Neural cell (in vitro differentiated cells): ENCODE data around the gene MTCL1. TPM values are rescaled to one million over a fixed set of nuclear protein-coding genes. Genes with fewer than 3 reads are reported as not detected.

Source experiments
- H2AFZ ChIP-seq: fragments of 200-600, 300-800 bp; sonication (generic), shearing (Covaris generic); 2 replicates; pipeline ENCODE4 v1.6.0; 2014; ENCODE audit warnings: low read depth, mild to moderate bottlenecking, antibody characterized with exemption, low read length, moderate library complexity
- H3F3A ChIP-seq: fragments of 200-600 bp; shearing (Covaris generic); 2 replicates; pipeline ENCODE4 v1.6.1; 2016; ENCODE audit warnings: mild to moderate bottlenecking, moderate library complexity, mixed read lengths, antibody characterized with exemption, low read length; ENCODE audit not compliant: insufficient read depth, poor library complexity, severe bottlenecking
- H3K27ac ChIP-seq: fragments of 200-600, 300-800 bp; sonication (generic), shearing (Covaris generic); 2 replicates; pipeline ENCODE4 v1.5.1; 2014; ENCODE audit warnings: mild to moderate bottlenecking, low read length, moderate library complexity
- H3K27me3 ChIP-seq: fragments of 300-800, 200-600 bp; sonication (generic), shearing (Covaris generic); 2 replicates; pipeline ENCODE4 v1.6.0; 2014; ENCODE audit warnings: mild to moderate bottlenecking, low read depth, low read length, moderate library complexity; ENCODE audit not compliant: insufficient read depth
- H3K36me3 ChIP-seq: fragments of 300-800, 200-600 bp; sonication (generic), shearing (Covaris generic); 2 replicates; pipeline ENCODE4 v1.5.1; 2014; ENCODE audit warnings: mild to moderate bottlenecking, antibody characterized with exemption, low read length, moderate library complexity; ENCODE audit not compliant: insufficient read depth
- H3K4me2 ChIP-seq: fragments of 300-800, 200-600 bp; sonication (generic), shearing (Covaris generic); 2 replicates; pipeline ENCODE4 v1.6.0; 2014; ENCODE audit warnings: mild to moderate bottlenecking, low read length
- H3K4me3 ChIP-seq: fragments of 300-800, 200-600 bp; sonication (generic), shearing (Covaris generic); 2 replicates; pipeline ENCODE4 v1.5.1; 2014; ENCODE audit warnings: mild to moderate bottlenecking, low read length, moderate library complexity
- H3K79me2 ChIP-seq: fragments of 200-600 bp; shearing (Covaris generic); replicated peaks from 2 replicates; pipeline ENCODE4 v1.6.0; 2014; ENCODE audit warnings: mild to moderate bottlenecking, low read length, moderate library complexity; ENCODE audit not compliant: insufficient read depth
- H3K9ac ChIP-seq: fragments of 300-800, 200-600 bp; sonication (generic), shearing (Covaris generic); 2 replicates; pipeline ENCODE4 v1.6.1; 2016; ENCODE audit warnings: mild to moderate bottlenecking, low read length, mixed read lengths
- H3K9me2 ChIP-seq: fragments of 200-600 bp; shearing (Covaris generic); 2 replicates; pipeline ENCODE4 v1.6.1; 2016; ENCODE audit warnings: mild to moderate bottlenecking, low read length, mixed read lengths; ENCODE audit not compliant: insufficient read depth
- H3K9me3 ChIP-seq: fragments of 200-600, 300-800 bp; sonication (generic), shearing (Covaris generic); 2 replicates; pipeline ENCODE4 v1.6.1; 2016; ENCODE audit warnings: mild to moderate bottlenecking, mixed run types, low read length, moderate library complexity, mixed read lengths
- H4K20me1 ChIP-seq: fragments of 200-600 bp; shearing (Covaris generic); 2 replicates; pipeline ENCODE4 v1.6.1; 2016; ENCODE audit warnings: mild to moderate bottlenecking, mixed run types; ENCODE audit not compliant: insufficient read depth
- CTCF ChIP-seq: fragments of 450-650 bp; IDR thresholded peaks from 2 replicates; pipeline ENCODE4 v1.5.1; 2014; ENCODE audit warnings: antibody characterized with exemption, mild to moderate bottlenecking, moderate library complexity; ENCODE audit not compliant: poor library complexity, severe bottlenecking
- EP300 ChIP-seq: fragments of 450-650 bp; conservative IDR thresholded peaks from 2 replicates; pipeline ENCODE4 v1.6.1; 2014; ENCODE audit warnings: antibody characterized with exemption, mild to moderate bottlenecking, moderate library complexity; ENCODE audit not compliant: poor library complexity, severe bottlenecking
- EZH2 ChIP-seq: fragments of 200-600, 300-800 bp; shearing (Covaris generic), sonication (generic); IDR thresholded peaks from 2 replicates; pipeline ENCODE4 v1.6.1; 2014; ENCODE audit warnings: antibody characterized with exemption, low read length, borderline replicate concordance, mild to moderate bottlenecking; ENCODE audit not compliant: insufficient read depth, poor library complexity, severe bottlenecking
- MXI1 ChIP-seq: fragments of 450-650 bp; conservative IDR thresholded peaks from 2 replicates; pipeline ENCODE4 v1.6.1; 2014; ENCODE audit warnings: antibody characterized with exemption, mild to moderate bottlenecking; ENCODE audit not compliant: poor library complexity, severe bottlenecking
- POLR2AphosphoS5 ChIP-seq: IDR thresholded peaks from 2 replicates; pipeline ENCODE4 v1.6.1; 2012
- RAD21 ChIP-seq: fragments of 450-650 bp; conservative IDR thresholded peaks from 2 replicates; pipeline ENCODE4 v1.6.1; 2014; ENCODE audit warnings: antibody characterized with exemption, mild to moderate bottlenecking, moderate library complexity
- REST ChIP-seq: IDR thresholded peaks from 2 replicates; pipeline ENCODE4 v1.6.1; 2012; ENCODE audit warnings: borderline replicate concordance
- SMC3 ChIP-seq: fragments of 450-650 bp; conservative IDR thresholded peaks from 2 replicates; pipeline ENCODE4 v1.6.1; 2014; ENCODE audit warnings: antibody characterized with exemption, mild to moderate bottlenecking, moderate library complexity; ENCODE audit not compliant: poor library complexity
- TAF1 ChIP-seq: IDR thresholded peaks from 2 replicates; pipeline ENCODE4 v1.6.1; 2012; ENCODE audit warnings: low read depth
- polyA plus RNA-seq: library from polyadenylated mRNA; depleted of rRNA; stranded (reverse); fragments of >200 nt; gene quantifications from 2 replicates; pipeline ENCODE4 v1.2.3, GENCODE V29; 2014

The MTCL1 gene
- polyA plus RNA-seq, 1 donor from 2014 or later, result 20.8 TPM

- Histone ChIP-seq H3K4me3 (no peak overlapping the region), H3K79me2 (no peaks in the 10 kb centered on the region), H4K20me1 (no peaks in the 10 kb centered on the region), H3K9ac (no peak overlapping the region), H3K36me3 (peaks cover 3% of the 10 kb centered on the region), H3K4me2 (no peak overlapping the region), H3K27me3 (no peaks in the 10 kb centered on the region), H3K27ac (no peak overlapping the region), H2AFZ (no peak overlapping the region), H3K9me3 (no peaks in the 10 kb centered on the region), H3F3A (no peaks in the 10 kb centered on the region), H3K9me2 (no peaks in the 10 kb centered on the region)
- no peak for TF ChIP-seq POLR2AphosphoS5
- TF ChIP-seq TAF1, result no peak
- no peak for TF ChIP-seq RAD21
Observed at GRCh38 chr18:8797206-8797605, 91.8 kb downstream of the MTCL1 start.

- Histone ChIP-seq H3K36me3 (peaks cover 3% of the 10 kb centered on the region), H4K20me1 (no peaks in the 10 kb centered on the region), H2AFZ (no peak overlapping the region), H3K4me3 (no peak overlapping the region), H3K27me3 (no peaks in the 10 kb centered on the region), H3K27ac (no peak overlapping the region), H3F3A (no peaks in the 10 kb centered on the region), H3K9me3 (no peaks in the 10 kb centered on the region), H3K9me2 (no peaks in the 10 kb centered on the region), H3K9ac (no peak overlapping the region), H3K4me2 (no peak overlapping the region), H3K79me2 (no peaks in the 10 kb centered on the region)
- TF ChIP-seq MXI1, result no peak
- TF ChIP-seq TAF1, result no peak
- no peak for TF ChIP-seq EZH2
- TF ChIP-seq POLR2AphosphoS5, result no peak
- no peak for TF ChIP-seq RAD21
- no peak for TF ChIP-seq REST
- TF ChIP-seq CTCF, result no peak
Observed at GRCh38 chr18:8799001-8799400, 93.6 kb downstream of the MTCL1 start.

- Histone ChIP-seq H3F3A (no peaks in the 10 kb centered on the region), H3K27me3 (no peaks in the 10 kb centered on the region), H3K4me2 (no peak overlapping the region), H3K9me2 (no peaks in the 10 kb centered on the region), H3K4me3 (no peak overlapping the region), H3K27ac (no peak overlapping the region), H4K20me1 (no peaks in the 10 kb centered on the region), H3K79me2 (no peaks in the 10 kb centered on the region), H3K9me3 (no peaks in the 10 kb centered on the region), H3K9ac (no peak overlapping the region), H3K36me3 (peaks cover 3% of the 10 kb centered on the region), H2AFZ (no peak overlapping the region)
- TF ChIP-seq SMC3 (no peak), EP300 (no peak), CTCF (no peak), RAD21 (no peak)
Observed at GRCh38 chr18:8799596-8800441, 94.5 kb downstream of the MTCL1 start.
